Panc1 (cell line): ENCODE data around the gene ZFR2. TPM values are rescaled to one million over a fixed set of nuclear protein-coding genes. Genes with fewer than 3 reads are reported as not detected.

Source experiments
- ATAC-seq: fragments of 200-7000 bp; cut with Tn5 transposase; 2 replicates; pipeline ENCODE4 v1.9.1; 2020; ENCODE audit warnings: mild to moderate bottlenecking, moderate library complexity
- BruUV-seq: library from RNA; stranded (reverse); fragments of 400-500 nt; replicated peaks from 2 replicates; lab custom pipeline; 2021; lab: Mats Ljungman, UMichigan
- CTCF ChIA-PET: fragments of 300-600 bp; sonication (Branson Sonifier 250); formaldehyde crosslinking; loops from one replicate; lab custom pipeline; 2022; ENCODE audit warnings: antibody characterized with exemption; lab: Charles Lee
- POLR2A ChIA-PET: fragments of 300-600 bp; sonication (Branson Sonifier 250); formaldehyde crosslinking; loops from one replicate; lab custom pipeline; 2022; ENCODE audit warnings: antibody characterized with exemption; lab: Charles Lee
- DNase-seq: peaks from one replicate; pipeline ENCODE4 v3.0.0-alpha.2; 2010; ENCODE audit warnings: low read depth, low spot score
- H3K27ac ChIP-seq: 2 replicates; pipeline ENCODE4 v1.5.1; 2011; ENCODE audit warnings: mild to moderate bottlenecking, low read length, inconsistent platforms
- H3K27me3 ChIP-seq: fragments of 200-500 bp; sonication (Bioruptor generic); 2 replicates; pipeline ENCODE4 v1.6.0; 2014; ENCODE audit warnings: low read length, inconsistent platforms; ENCODE audit not compliant: control insufficient read depth, insufficient read depth
- H3K36me3 ChIP-seq: fragments of 200-500 bp; sonication (Bioruptor generic); 2 replicates; pipeline ENCODE4 v1.5.1; 2014; ENCODE audit warnings: inconsistent platforms, mild to moderate bottlenecking, low read length, moderate library complexity; ENCODE audit not compliant: control insufficient read depth, insufficient read depth
- H3K4me1 ChIP-seq: 2 replicates; pipeline ENCODE4 v1.5.1; 2011; ENCODE audit warnings: inconsistent platforms, mild to moderate bottlenecking, low read length, moderate library complexity; ENCODE audit not compliant: control insufficient read depth, insufficient read depth
- H3K4me3 ChIP-seq, 2 experiments: 2 replicates each; pipeline ENCODE4 v1.5.1; 2011 to 2012; ENCODE audit warnings: low read depth in 2 of 2, low read length in 2 of 2, mild to moderate bottlenecking in 2 of 2, inconsistent platforms in 1 of 2, moderate library complexity in 1 of 2
- H3K9me3 ChIP-seq: fragments of 200-500 bp; sonication (Bioruptor generic); 2 replicates; pipeline ENCODE4 v1.5.1; 2014; ENCODE audit warnings: low read depth, mild to moderate bottlenecking, inconsistent platforms, low read length, moderate library complexity; ENCODE audit not compliant: control insufficient read depth, insufficient read depth
- CTCF ChIP-seq: fragments of 450-650 bp; IDR thresholded peaks from 2 replicates; pipeline ENCODE4 v1.5.1; 2017; ENCODE audit warnings: mild to moderate bottlenecking
- POLR2AphosphoS5 ChIP-seq: IDR thresholded peaks from 2 replicates; pipeline ENCODE4 v1.6.1; 2012; ENCODE audit warnings: mild to moderate bottlenecking, low read depth, low read length, moderate library complexity
- REST ChIP-seq, 2 experiments: IDR thresholded peaks; 2 replicates each; pipeline ENCODE4 v1.6.1; 2011 to 2012; ENCODE audit warnings: low read depth in 2 of 2, control low read depth in 1 of 2, low read length in 1 of 2, mild to moderate bottlenecking in 1 of 2, moderate library complexity in 1 of 2; ENCODE audit not compliant: insufficient read depth in 1 of 2
- SIN3A ChIP-seq: IDR thresholded peaks from 2 replicates; pipeline ENCODE4 v1.6.1; 2012; ENCODE audit warnings: low read depth, mild to moderate bottlenecking, low read length, moderate library complexity, borderline replicate concordance; ENCODE audit not compliant: insufficient read depth
- TCF7L2 ChIP-seq: IDR thresholded peaks from 2 replicates; pipeline ENCODE4 v1.6.1; 2011; ENCODE audit warnings: mild to moderate bottlenecking, low read depth, low read length, inconsistent platforms
- in situ Hi-C: cut with HindIII; loops from 2 replicates; pipeline ENCODE4 v1.10.0; 2016; ENCODE audit warnings: low sequenced_read_pairs, low pct_unique_long_range_greater_than_20kb
- intact Hi-C: fragments of 100-400 bp; cut with micrococcal nuclease; formaldehyde crosslinking; loops from one replicate; pipeline ENCODE4 v1.10.0; 2022; ENCODE audit not compliant: unreplicated experiment
- total RNA-seq: library from RNA; stranded (reverse); gene quantifications from one replicate; pipeline ENCODE4 v1.2.1, GENCODE V29; 2021; ENCODE audit not compliant: unreplicated experiment

Gene ZFR2
- total RNA-seq, 1 experiment from 2014 or later: 0.74 TPM

GRCh38 chr19:3893509-3894179, 24.8 kb upstream of the ZFR2 start:
- BruUV-seq: no TSS peak
- Histone ChIP-seq H3K27ac (no peak overlapping the region), H3K36me3 (no peaks in the 10 kb centered on the region), H3K4me1 (no peaks in the 10 kb centered on the region), H3K27me3 (no peaks in the 10 kb centered on the region), H3K9me3 (no peaks in the 10 kb centered on the region), H3K4me3 (no peak overlapping the region)
- CTCF ChIA-PET: no interaction called here
- POLR2A ChIA-PET: no interaction called here
- intact Hi-C loops: no loop called here
- in situ Hi-C loops: no loop called here
- ATAC-seq (peak; percentile 34; the same call in 1 of the 2 replicates), DNase-seq (no peak)
- TF ChIP-seq REST (IDR thresholded peaks at IDR 0.05; ENCODE audit: insufficient read depth in 1 of 2, low read depth in 2 of 2, low read length in 1 of 2) (no peak), POLR2AphosphoS5 (no peak), TCF7L2 (no peak), CTCF (no peak), SIN3A (no peak)

- BruUV-seq: no TSS peak
- no peaks in the 10 kb centered on the region for H3K4me1 ChIP-seq
- intact Hi-C loops: no loop called here
- no peaks in the 10 kb centered on the region for H3K27me3 ChIP-seq
- ChIA-PET POLR2A (no interaction called here), CTCF (no interaction called here)
- H3K4me3 ChIP-seq: no peak overlapping the region
- no peak overlapping the region for H3K27ac ChIP-seq
- in situ Hi-C loops: no loop called here
- no peak for TF ChIP-seq SIN3A
- TF ChIP-seq TCF7L2: no peak
- no peak for TF ChIP-seq CTCF
- TF ChIP-seq REST (IDR thresholded peaks at IDR 0.05; ENCODE audit: insufficient read depth in 1 of 2, low read depth in 2 of 2, low read length in 1 of 2): no peak
- no peak for TF ChIP-seq POLR2AphosphoS5
- H3K9me3 ChIP-seq: no peaks in the 10 kb centered on the region
- ATAC-seq (no peak), DNase-seq (no peak)
- H3K36me3 ChIP-seq: no peaks in the 10 kb centered on the region
Measured at GRCh38 chr19:3890591-3890990, 21.8 kb upstream of the ZFR2 start.
